Smooth muscle cell (in vitro differentiated cells): ENCODE measurements around the gene UBE2E3. TPM values are rescaled to one million over a fixed set of nuclear protein-coding genes. Genes with fewer than 3 reads are reported as not detected.
"Not testable (repeated sequence)": the region's sequence is repeated elsewhere in the genome, so short reads cannot be mapped to it uniquely, and the experiment has no call there.

Experiments used
- DNase-seq: peaks from one replicate; lab custom pipeline; 2025; ENCODE audit not compliant: unreplicated experiment; lab: John Stamatoyannopoulos, UW
- H2AFZ ChIP-seq: fragments of 200-600 bp; sonication (generic); 2 replicates; pipeline ENCODE4 v1.6.0; 2016; ENCODE audit warnings: antibody characterized with exemption, low read depth, mild to moderate bottlenecking
- H3F3A ChIP-seq: fragments of 200-600 bp; sonication (generic); 2 replicates; pipeline ENCODE4 v1.6.0; 2017; ENCODE audit warnings: antibody characterized with exemption, low read depth
- H3K27ac ChIP-seq: fragments of 200-600 bp; sonication (generic); 2 replicates; pipeline ENCODE4 v1.5.1; 2016; ENCODE audit warnings: low read depth, mild to moderate bottlenecking
- H3K27me3 ChIP-seq: fragments of 200-600 bp; sonication (generic); 2 replicates; pipeline ENCODE4 v1.6.1; 2016; ENCODE audit warnings: low read depth, mild to moderate bottlenecking
- H3K36me3 ChIP-seq: fragments of 200-600 bp; sonication (generic); 2 replicates; pipeline ENCODE4 v1.5.1; 2016; ENCODE audit warnings: low read depth
- H3K4me1 ChIP-seq: fragments of 200-600 bp; sonication (generic); 2 replicates; pipeline ENCODE4 v1.5.1; 2016; ENCODE audit warnings: low read depth
- H3K4me2 ChIP-seq: fragments of 200-600 bp; sonication (generic); 2 replicates; pipeline ENCODE4 v1.6.0; 2016; ENCODE audit warnings: mild to moderate bottlenecking
- H3K4me3 ChIP-seq: fragments of 200-600 bp; sonication (generic); 2 replicates; pipeline ENCODE4 v1.5.1; 2016; ENCODE audit warnings: mild to moderate bottlenecking
- H3K79me2 ChIP-seq: fragments of 200-600 bp; sonication (generic); 2 replicates; pipeline ENCODE4 v1.6.0; 2016; ENCODE audit warnings: low read depth, mild to moderate bottlenecking
- H3K9ac ChIP-seq: fragments of 200-600 bp; sonication (generic); 2 replicates; pipeline ENCODE4 v1.6.0; 2016; ENCODE audit warnings: low read depth
- H3K9me3 ChIP-seq: fragments of 200-600 bp; sonication (generic); replicated peaks from 2 replicates; pipeline ENCODE4 v1.5.1; 2016; ENCODE audit warnings: low read depth
- H4K20me1 ChIP-seq: fragments of 200-600 bp; sonication (generic); 2 replicates; pipeline ENCODE4 v1.6.0; 2016; ENCODE audit warnings: low read depth
- CTCF ChIP-seq: fragments of 200-600 bp; sonication (generic); IDR thresholded peaks from 2 replicates; pipeline ENCODE4 v1.5.1; 2017; ENCODE audit warnings: borderline replicate concordance, mild to moderate bottlenecking, antibody characterized with exemption; ENCODE audit not compliant: insufficient read depth, poor library complexity, severe bottlenecking
- WGBS: methylation state at CpG from one replicate; pipeline ENCODE4 v1.1.7; 2016; ENCODE audit warnings: low lambda C conversion rate; 5-methylcytosine and 5-hydroxymethylcytosine counted together
- polyA plus RNA-seq: library from polyadenylated mRNA; unstranded; fragments of >200 nt; fragmentation: Nextera tagmentation; extraction: Ambion mirVana; gene quantifications from 2 replicates; pipeline ENCODE4 v1.2.1, GENCODE V29; 2016
- total RNA-seq: library from RNA; depleted of rRNA; stranded (reverse); fragments of >200 nt; gene quantifications from 2 replicates; pipeline ENCODE4 v1.2.3, GENCODE V29; 2014

The UBE2E3 gene
- total and polyA plus RNA-seq, 2 experiments from 2014 or later, result 225 to 259 TPM

DNA sequence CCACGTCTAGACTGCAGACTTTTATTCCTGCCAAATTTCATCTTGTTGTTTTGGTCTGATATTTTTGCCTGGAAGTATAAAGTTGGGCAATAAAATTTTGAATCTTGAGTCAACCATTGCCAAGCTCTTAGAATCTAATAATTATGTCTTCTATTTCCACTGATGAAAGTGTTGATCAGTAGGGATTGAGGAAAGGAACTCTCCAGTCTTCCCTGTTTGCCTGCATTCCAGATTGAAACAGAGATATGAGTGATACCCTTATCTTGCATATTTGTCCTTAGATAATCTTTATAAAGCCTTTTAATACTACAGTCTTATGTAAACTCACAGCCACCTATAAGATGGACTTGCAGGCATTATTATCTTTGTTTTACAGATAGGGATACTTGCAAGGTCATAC is 45.5 kb upstream of the UBE2E3 start:
- TF ChIP-seq CTCF, result no peak
- Histone ChIP-seq H3K79me2 (no peaks in the 10 kb centered on the region), H2AFZ (no peak overlapping the region), H3K4me1 (no peaks in the 10 kb centered on the region), H3K9ac (no peak overlapping the region), H3K27me3 (no peaks in the 10 kb centered on the region), H3F3A (no peaks in the 10 kb centered on the region), H3K4me3 (no peak overlapping the region), H4K20me1 (no peaks in the 10 kb centered on the region), H3K4me2 (no peak overlapping the region), H3K36me3 (no peaks in the 10 kb centered on the region), H3K9me3 (no peaks in the 10 kb centered on the region), H3K27ac (no peak overlapping the region)
- WGBS, result 57% methylated on average over 1 of the region's 1 CpG
- DNase-seq, result no peak

DNA sequence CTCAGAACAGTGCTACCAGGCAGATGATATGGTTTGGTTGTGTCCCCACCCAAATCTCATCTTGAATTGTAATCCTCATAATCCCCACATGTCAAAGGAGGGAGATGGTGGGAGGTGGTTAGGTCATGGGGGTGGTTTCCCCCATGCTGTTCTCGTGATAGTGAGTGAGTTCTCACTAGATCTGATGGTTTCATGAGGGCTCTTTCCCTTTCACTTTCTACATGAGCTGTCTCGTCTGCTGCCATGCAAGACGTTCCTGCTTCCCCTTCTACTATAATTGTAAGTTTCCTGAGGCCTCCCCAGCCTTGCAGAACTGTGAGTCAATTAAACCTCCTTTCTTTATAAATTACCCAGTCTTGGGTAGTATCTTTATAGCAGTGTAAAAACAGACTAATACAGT is 42.9 kb upstream of the UBE2E3 start:
- not testable (repeated sequence) for H3K4me2 ChIP-seq, H3K79me2 ChIP-seq, H2AFZ ChIP-seq, H4K20me1 ChIP-seq, H3K36me3 ChIP-seq, H3K27me3 ChIP-seq, DNase-seq, H3F3A ChIP-seq, H3K9me3 ChIP-seq, H3K27ac ChIP-seq, H3K4me3 ChIP-seq, H3K4me1 ChIP-seq, H3K9ac ChIP-seq
- 71% methylated on average over 3 of the region's 3 CpGs for WGBS

GRCh38 chr2:180938451-180938850 is 42.0 kb upstream of the UBE2E3 start:
- Histone ChIP-seq H2AFZ (no peak overlapping the region), H3K79me2 (no peaks in the 10 kb centered on the region), H3K36me3 (no peaks in the 10 kb centered on the region), H3K4me2 (no peak overlapping the region), H3F3A (no peaks in the 10 kb centered on the region), H3K27me3 (no peaks in the 10 kb centered on the region), H4K20me1 (no peaks in the 10 kb centered on the region), H3K4me3 (no peak overlapping the region), H3K9me3 (no peaks in the 10 kb centered on the region), H3K27ac (no peak overlapping the region), H3K9ac (no peak overlapping the region), H3K4me1 (no peaks in the 10 kb centered on the region)
- DNase-seq, result no peak
- TF ChIP-seq CTCF, result no peak

GRCh38 chr2:180943275-180943674 is 37.1 kb upstream of the UBE2E3 start:
- H2AFZ ChIP-seq, result no peak overlapping the region
- no peaks in the 10 kb centered on the region for H3K79me2 ChIP-seq
- H3K4me2 ChIP-seq, result no peak overlapping the region
- no peak overlapping the region for H3K4me3 ChIP-seq
- no peaks in the 10 kb centered on the region for H3K9me3 ChIP-seq
- H3K4me1 ChIP-seq, result no peaks in the 10 kb centered on the region
- no peak for DNase-seq
- no peaks in the 10 kb centered on the region for H3K27me3 ChIP-seq
- no peaks in the 10 kb centered on the region for H4K20me1 ChIP-seq
- no peaks in the 10 kb centered on the region for H3K36me3 ChIP-seq
- H3K9ac ChIP-seq, result no peak overlapping the region
- TF ChIP-seq CTCF, result no peak
- no peak overlapping the region for H3K27ac ChIP-seq
- 91% methylated on average over 1 of the region's 1 CpG for WGBS
- H3F3A ChIP-seq, result no peaks in the 10 kb centered on the region
